Tibial artery (tissue), 4 donors: ENCODE results near the gene GGCT.

Experiments used
- DNase-seq, 2 donors: peaks; one replicate each; pipeline ENCODE4 v3.0.0-alpha.2; 2019
- H3K27ac ChIP-seq, 2 donors: fragments of 200-600 bp; sonication (generic) in 1 of 2; 1 replicate in 1 of 2; 2 replicates in 1 of 2; pipeline ENCODE4 v1.5.1; 2018 to 2019; ENCODE audit warnings: mild to moderate bottlenecking in 1 of 2
- H3K27me3 ChIP-seq, 2 donors: fragments of 200-600 bp; sonication (generic) in 1 of 2; one replicate each; pipeline versions ENCODE4 v1.5.1 to v1.6.0; 2016 to 2019
- H3K36me3 ChIP-seq, 3 donors: fragments of 200-600 bp; sonication (generic) in 2 of 3; one replicate each; pipeline ENCODE4 v1.5.1; 2016 to 2019; ENCODE audit warnings: mild to moderate bottlenecking in 2 of 3
- H3K4me1 ChIP-seq, 4 donors: fragments of 200-600 bp; sonication (generic) in 2 of 4; 1 replicate in 3 of 4; 2 replicates in 1 of 4; pipeline ENCODE4 v1.5.1; 2016 to 2019
- H3K4me3 ChIP-seq, 2 donors: fragments of 200-600 bp; sonication (generic) in 1 of 2; 1 replicate in 1 of 2; 2 replicates in 1 of 2; pipeline ENCODE4 v1.5.1; 2018 to 2019; ENCODE audit warnings: mild to moderate bottlenecking in 2 of 2
- H3K9me3 ChIP-seq, 3 donors: fragments of 200-600 bp; sonication (generic) in 1 of 3; one replicate each; pipeline ENCODE4 v1.5.1; 2016 to 2019
- intact Hi-C: fragments of 100-400 bp; cut with DNase I; formaldehyde crosslinking; loops from one replicate; pipeline ENCODE4 v1.15.0; 2023; ENCODE audit warnings: low total_unique reads
- TF ChIP-seq, protein P1 (sequence below), 2 experiments: fragments of 200-600 bp in 1 of 2; fragments of 450-650 bp in 1 of 2; IDR thresholded peaks; one replicate each; pipeline ENCODE4 v1.5.1; 2017 to 2019; ENCODE audit warnings: antibody characterized with exemption in 2 of 2, mild to moderate bottlenecking in 1 of 2, moderate library complexity in 1 of 2

GGCT gene

DNA sequence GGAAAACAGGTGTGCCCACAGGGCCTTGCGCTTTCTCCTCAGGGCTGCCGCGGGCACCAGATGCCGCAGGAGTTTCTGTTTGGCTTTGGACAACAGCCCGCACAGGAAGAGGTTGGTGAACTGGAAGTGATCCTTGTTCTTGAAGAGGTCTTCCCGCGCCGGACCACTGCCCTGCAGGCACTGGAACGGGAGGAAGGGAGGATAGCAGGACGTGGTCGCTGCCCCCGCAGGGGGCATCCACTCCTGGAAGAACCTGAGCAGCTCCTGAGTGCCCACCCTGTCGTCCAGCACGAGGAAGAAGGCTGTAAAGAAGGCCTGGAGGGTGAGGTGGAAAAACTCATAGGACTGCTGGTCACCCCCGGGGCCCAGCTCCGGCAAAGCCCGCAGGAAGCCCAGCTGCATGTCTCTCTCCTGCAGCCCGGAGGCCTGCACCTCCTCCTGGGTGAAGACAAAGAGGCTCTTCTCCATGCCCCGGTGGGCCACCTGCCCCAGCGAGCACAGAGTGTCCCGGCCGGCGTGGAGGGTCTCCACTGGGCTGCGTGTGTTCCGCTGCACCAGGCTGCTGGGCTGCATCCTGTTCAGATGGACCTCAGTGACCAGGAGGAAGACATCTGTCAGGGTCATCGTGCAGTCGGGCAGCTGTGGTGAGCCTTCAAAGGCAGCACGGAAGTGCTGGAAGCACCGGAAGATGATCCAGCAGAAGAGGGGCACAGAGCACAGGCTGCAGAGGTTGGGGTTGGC is 52.9 kb downstream of the GGCT start:
- Histone ChIP-seq H3K4me3 (no peak overlapping the region), H3K36me3 (peaks cover 68 to 100% (median 93%) of the 10 kb centered on the region in 3 donors), H3K9me3 (no peaks in the 10 kb centered on the region), H3K27ac (no peak overlapping the region), H3K4me1 (no peaks in the 10 kb centered on the region), H3K27me3 (no peaks in the 10 kb centered on the region)
- TF ChIP-seq, protein P1, sequence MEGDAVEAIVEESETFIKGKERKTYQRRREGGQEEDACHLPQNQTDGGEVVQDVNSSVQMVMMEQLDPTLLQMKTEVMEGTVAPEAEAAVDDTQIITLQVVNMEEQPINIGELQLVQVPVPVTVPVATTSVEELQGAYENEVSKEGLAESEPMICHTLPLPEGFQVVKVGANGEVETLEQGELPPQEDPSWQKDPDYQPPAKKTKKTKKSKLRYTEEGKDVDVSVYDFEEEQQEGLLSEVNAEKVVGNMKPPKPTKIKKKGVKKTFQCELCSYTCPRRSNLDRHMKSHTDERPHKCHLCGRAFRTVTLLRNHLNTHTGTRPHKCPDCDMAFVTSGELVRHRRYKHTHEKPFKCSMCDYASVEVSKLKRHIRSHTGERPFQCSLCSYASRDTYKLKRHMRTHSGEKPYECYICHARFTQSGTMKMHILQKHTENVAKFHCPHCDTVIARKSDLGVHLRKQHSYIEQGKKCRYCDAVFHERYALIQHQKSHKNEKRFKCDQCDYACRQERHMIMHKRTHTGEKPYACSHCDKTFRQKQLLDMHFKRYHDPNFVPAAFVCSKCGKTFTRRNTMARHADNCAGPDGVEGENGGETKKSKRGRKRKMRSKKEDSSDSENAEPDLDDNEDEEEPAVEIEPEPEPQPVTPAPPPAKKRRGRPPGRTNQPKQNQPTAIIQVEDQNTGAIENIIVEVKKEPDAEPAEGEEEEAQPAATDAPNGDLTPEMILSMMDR (IDR thresholded peaks at IDR 0.05): no peak
- DNase-seq: no peak
- intact Hi-C loops: no loop called here

DNA sequence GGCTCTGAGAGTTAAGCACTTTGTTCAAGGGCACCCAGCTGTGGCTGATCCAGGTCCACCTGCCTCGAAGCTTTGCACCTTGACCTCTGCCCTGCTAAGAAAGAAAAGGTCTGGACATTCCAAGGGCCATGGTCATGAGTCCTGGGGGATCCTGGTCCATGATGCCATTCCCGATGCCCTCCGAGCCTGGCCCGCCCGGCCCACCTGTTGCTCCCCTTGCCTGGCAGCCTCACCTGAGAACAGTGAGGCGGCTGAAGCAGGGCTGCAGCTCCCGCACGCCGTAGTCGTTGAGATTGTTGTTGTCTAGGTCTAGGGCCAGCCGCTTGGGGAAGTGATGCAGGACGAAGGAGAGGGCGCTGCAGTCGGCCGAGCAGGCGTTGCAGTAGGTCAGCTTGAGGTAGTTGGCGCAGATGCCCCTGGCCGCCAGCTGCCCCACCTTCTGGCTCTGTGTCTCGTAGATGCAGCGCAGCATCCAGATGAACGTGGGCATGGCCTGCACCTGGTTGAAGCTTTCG is 53.6 kb downstream of the GGCT start:
- Histone ChIP-seq H3K9me3 (no peaks in the 10 kb centered on the region), H3K27ac (no peak overlapping the region), H3K4me1 (no peaks in the 10 kb centered on the region), H3K36me3 (peaks cover 66 to 100% (median 93%) of the 10 kb centered on the region in 3 donors), H3K27me3 (no peaks in the 10 kb centered on the region), H3K4me3 (no peak overlapping the region)
- intact Hi-C loops: no loop called here
- no peak for DNase-seq
- TF ChIP-seq, protein P1 (IDR thresholded peaks at IDR 0.05): no peak

DNA sequence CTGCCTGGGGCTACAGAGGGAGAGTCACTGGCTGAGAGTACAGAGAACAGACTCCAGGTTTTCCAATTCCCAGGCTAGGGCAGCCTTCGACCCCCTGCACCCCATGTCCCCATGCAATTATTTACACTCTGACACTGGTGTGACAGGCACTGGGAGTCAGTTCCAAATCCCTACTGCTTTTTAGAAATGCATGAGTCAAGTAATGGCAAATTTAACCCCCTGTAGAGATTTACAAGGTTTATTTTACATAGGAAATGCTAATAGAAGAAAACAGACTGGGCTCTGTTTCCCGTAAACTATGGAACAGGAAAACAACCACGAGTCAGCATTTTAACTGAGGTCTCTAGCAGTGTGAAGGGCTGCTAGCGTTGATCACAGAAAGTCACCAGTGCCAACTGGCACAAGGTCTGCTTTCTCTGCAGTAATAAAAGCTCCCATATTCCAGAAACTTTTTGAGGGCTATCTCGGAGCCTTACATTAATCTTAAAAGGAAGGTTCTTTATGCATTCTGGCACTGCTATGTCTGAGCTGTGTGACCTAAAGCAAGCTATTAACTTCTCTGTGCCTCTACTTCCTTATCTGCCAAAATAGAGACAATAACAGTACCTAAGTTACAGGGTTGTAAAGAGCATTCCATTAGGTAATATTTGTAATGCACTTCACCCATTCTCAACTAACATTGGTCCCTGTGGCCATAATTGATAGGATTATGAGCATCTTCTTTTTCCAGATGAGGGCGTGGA is 54.2 kb downstream of the GGCT start:
- intact Hi-C loops: no loop called here
- Histone ChIP-seq H3K4me3 (no peak overlapping the region), H3K9me3 (no peaks in the 10 kb centered on the region), H3K36me3 (peaks cover 63 to 100% (median 93%) of the 10 kb centered on the region in 3 donors), H3K4me1 (no peaks in the 10 kb centered on the region), H3K27me3 (no peaks in the 10 kb centered on the region), H3K27ac (no peak overlapping the region)
- no peak for DNase-seq
- TF ChIP-seq, protein P1 (IDR thresholded peaks at IDR 0.05): no peak

DNA sequence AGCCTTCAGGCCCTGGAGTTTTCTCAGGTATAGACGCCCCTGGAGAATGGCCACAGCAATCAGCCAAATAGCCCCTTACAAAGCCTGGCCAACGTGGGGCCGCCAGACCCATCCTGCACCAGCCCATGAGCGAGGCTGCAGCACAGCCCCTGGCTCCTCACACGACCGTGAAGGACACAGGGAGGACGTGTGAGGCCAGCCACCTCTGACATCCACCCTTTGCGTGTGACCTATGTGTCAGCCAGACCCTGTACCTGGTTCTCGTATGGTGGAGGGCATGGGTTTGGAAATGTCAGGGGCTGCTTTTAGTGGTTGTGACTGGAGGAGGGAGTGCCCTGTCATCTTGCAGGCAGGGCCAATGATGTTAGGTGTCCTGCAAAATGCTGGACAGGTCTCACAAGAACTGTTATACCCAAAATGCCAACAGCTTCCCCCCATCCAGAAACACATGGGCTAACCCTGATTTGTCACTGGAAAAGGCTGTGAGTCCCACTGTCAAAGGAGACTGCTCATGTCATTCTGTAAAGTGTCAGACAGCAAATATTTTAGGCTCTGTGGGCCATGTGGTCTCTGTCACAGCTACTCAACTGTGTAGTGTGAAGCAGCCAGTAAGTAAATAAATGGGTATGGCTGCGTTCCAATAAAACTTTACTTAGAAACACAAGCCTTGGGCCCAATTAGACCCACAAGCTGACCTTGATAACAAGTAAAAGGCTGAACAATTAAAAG is 56.0 kb downstream of the GGCT start:
- H3K4me3 ChIP-seq: no peak overlapping the region
- no peaks in the 10 kb centered on the region for H3K9me3 ChIP-seq
- H3K27ac ChIP-seq: no peak overlapping the region
- H3K36me3 ChIP-seq: peaks cover 56 to 85% (median 81%) of the 10 kb centered on the region in 3 donors
- intact Hi-C loops: no loop called here
- H3K4me1 ChIP-seq: no peaks in the 10 kb centered on the region
- no peak for DNase-seq
- H3K27me3 ChIP-seq: no peaks in the 10 kb centered on the region
- TF ChIP-seq, protein P1 (IDR thresholded peaks at IDR 0.05): no peak

DNA sequence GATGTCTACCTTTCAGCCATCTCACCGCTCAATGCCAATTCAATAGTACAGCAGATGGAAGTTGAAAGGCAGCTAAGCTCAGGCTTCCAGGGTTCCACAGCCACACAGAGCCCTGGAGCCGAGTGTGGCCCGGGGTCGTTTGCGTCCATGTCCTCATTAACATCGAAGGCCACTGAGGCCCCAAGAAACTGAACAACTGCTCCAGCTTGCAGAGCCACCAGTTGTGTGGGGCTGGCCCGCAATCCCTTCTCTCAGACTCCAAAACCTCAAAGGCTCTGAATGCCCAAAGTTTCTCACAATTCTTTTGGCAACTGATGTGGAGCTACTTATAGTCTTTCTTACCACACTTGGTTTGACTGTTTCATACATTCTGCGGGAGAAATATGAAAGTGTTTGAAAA is 57.2 kb downstream of the GGCT start:
- TF ChIP-seq, protein P1 (IDR thresholded peaks at IDR 0.05): no peak
- H3K27ac ChIP-seq: no peak overlapping the region
- intact Hi-C loops: no loop called here
- H3K4me3 ChIP-seq: no peak overlapping the region
- DNase-seq: no peak
- peaks cover 49 to 74% (median 72%) of the 10 kb centered on the region in 3 donors for H3K36me3 ChIP-seq
- no peaks in the 10 kb centered on the region for H3K4me1 ChIP-seq
- no peaks in the 10 kb centered on the region for H3K27me3 ChIP-seq
- no peaks in the 10 kb centered on the region for H3K9me3 ChIP-seq
